NOMO-1 (cell line): ENCODE data around the gene SRC.
"Not testable (repeated sequence)": the region's sequence is repeated elsewhere in the genome, so short reads cannot be mapped to it uniquely, and the experiment has no call there.

Experiments
- DNase-seq, 2 experiments: peaks; one replicate each; lab custom pipeline; 2025; ENCODE audit not compliant: unreplicated experiment in 2 of 2; lab: John Stamatoyannopoulos, UW

The SRC gene

GRCh38 chr20:37361336-37361735 lies 15.4 kb downstream of the SRC start:
- DNase-seq, result no peak

DNA sequence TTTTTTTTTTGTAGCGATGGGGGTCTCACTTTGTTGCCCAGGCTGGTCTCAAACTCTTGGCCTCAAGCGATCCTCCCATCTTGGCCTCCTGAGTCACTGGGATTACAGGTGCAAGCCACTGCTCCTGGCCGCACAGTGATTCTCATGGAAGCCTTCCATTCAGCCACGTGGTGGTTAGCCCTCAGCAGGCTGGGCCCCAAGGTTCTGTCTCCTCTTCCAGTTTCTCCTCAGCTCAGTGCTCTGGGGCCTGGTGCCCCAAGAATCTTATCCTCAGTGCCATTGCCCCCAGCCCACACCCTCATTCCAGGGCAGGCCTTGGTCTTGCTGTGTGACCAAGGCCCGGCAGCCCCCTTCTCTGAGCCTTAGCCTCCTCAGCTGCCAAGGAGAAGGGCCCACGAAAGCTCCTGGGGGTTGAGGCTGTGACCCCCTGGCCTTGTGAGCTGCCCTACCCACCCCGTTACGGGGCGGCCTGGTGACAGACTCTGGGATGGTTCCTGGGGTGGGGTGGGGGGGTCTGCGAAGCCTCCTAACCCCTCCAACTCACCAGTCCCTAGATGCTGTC lies 16.4 kb downstream of the SRC start:
- DNase-seq, result no peak

DNA sequence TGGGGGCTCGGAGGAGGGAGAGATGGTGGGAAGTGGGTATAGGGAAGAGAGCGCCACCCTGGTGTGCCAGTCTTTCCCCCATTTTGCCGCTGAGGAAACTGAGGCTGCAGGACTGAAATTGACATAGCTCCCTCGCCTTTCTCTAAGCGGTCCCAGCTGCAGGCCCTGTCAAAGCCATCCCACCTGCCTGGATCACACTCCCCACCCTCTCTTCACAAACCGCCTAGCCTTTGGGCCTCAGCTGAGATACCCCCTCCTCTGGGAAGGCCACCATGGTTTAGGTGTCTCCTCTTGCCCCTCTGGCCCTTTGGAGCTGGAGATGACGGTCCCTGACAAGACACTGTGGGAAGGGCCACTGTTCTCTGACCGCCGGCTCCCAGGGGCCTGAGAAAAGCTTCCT lies 16.9 kb downstream of the SRC start:
- DNase-seq, result no peak

DNA sequence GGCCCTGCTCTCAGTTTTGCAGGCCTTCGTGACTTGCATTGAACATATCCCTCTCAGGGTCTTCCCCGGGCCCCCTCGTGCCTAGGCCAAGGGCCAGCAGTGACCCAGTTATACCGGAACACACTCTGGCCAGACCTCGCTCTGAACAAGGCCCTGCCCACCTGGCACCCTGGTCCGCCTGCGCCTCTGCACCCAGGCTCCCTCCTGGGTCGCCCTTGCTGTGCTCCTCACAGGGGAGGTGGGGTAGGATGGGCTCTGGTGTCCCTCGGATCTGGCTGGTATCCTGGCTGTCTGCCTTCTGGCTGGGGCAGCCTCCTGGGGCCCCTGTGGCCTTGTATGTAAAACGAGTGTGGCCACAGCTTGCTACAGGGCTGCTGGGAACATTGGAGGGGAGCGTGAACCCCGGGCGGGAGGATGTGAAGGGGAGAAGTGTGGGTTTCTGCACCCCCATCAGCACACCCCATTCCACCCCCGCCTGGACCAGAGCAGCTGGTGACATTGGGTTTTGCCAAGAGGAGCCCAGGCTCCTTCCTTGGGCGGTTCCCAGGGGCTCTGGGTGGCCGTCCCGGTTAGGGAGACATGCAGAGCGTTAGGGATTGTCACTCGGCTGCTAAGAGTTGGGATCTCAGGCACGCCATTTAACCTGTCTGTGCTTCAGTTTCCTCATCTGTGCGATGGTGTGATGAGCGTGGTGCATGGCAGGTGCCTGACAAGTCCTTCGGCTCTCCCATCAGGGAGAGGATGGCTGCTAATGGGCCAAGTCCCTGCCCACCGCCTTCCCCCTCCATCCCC lies 17.5 kb downstream of the SRC start:
- DNase-seq, result no peak

DNA sequence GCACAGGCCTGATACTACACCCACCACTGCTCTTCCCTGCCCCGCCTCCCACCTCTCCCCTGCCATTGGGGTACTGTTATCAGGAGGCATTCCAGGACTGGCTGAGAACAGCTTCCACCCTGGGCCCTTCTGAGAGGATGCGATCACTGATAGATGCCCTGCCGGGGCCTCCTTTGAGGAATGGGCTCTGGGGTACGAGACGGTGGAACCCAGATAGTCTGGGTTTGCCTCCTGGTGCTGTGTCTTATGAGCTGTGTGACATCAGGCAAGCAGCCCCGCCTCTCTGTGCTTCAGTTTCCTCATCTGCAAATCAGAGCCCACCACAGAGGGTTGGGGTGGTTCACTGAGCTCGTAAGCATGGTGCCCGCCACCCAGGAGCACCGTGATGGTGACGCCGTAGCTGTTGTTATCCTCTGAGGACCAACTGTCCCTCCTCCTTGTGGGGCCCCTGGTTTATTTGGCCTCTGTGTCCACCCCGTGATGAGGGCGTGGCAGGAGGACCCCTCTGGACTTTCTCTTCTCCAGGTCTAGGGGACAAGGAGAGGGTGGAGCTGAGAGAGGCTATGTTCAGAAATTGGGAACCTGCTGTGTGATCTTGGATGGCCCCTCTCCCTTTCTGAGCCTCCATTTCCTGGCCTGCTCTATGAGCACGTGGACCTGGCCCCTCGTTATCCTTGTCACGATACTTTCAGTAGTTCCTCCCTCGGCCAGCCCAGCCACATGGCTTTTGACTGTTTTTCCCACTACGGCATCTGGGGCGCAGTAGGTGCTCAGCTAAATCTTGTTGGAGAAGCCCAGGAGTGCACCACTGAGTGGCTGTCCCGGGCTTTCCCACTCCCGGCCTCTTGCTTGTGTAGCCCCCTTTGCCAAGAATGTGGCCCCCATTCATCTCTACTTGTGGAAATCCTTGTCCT lies 18.3 kb downstream of the SRC start:
- DNase-seq, result no peak

DNA sequence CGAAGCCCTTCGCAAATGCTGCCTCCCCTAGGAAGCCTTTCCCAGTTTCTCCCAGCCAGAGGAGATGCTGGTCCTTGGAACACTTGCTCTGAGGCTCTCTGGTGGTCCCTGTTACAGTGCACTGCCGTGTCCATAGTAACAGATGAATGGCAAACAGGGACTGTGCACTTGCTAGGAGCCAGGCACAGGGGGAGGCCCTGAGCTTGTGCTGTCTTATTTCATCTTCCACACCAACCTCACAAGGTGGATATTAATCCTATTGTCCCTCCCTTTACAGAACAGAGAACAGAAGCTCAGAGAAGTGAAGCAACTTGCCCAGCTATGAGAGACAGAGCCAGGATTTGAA lies 19.0 kb downstream of the SRC start:
- DNase-seq, result no peak

- peak; percentile 51 to 89 for DNase-seq
Observed at GRCh38 chr20:37365760-37366638, 20.1 kb downstream of the SRC start.

DNA sequence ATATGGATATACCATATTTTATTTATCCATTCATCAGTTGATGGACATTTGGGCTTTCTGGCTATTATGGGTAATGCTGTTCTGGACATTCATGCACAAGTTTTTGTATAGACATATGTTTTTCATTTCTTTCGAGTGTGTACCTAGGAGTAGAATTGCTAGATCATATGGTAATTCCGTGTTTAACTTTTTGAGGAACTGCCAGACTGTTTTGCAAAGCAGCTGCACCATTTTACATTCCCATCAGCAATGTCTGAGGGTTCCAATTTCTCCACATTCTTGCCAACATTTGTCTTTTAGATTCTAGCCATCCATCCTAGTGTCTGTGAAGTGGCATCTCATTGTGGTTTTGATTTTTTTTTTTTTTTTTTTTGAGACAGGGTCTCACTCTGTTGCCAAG lies 20.8 kb downstream of the SRC start:
- peak in 1 of 2 experiments; percentile 38 for DNase-seq

- no peak for DNase-seq
Observed at GRCh38 chr20:37369846-37370245, 23.9 kb downstream of the SRC start.

- not testable (repeated sequence) for DNase-seq
Observed at GRCh38 chr20:37371845-37372244, 25.9 kb downstream of the SRC start.

DNA sequence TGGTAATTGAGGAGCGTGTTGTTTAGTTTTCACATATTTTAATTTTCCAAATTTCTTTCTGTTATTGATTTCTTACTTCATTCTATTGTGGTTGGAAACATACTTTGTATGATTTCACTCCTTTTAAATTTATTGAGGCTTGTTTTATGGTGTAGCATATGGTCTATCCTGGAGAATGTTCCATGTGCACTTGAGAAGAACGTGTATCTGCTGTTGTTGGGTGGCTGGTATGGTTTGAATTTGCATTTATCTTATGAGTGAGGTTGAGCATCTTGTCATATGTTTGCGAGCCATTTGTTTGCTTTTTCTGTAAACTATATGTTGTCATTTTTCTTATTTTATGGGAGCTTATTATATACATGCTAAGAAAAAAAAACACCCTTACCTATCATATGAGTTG lies 26.5 kb downstream of the SRC start:
- DNase-seq, result no peak

DNA sequence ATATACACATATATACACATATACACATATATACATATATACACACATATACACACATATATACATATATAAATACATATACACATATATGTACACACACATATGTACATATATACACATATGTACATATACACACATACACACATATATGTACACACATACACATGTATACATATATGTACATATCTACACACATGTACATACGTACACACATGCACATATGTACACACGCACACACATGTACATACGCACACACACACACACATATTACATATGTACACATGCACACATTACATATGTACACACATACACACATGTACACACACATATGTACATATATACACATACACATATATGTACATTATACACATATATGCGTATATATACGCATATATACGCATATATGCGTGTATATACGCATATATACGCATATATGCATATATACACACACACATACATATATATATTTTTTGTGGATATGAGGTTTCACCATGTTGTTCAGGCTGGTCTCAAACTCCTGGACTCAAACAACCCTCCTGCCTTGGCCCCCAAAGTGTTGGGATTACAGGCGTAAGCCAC lies 27.2 kb downstream of the SRC start:
- no peak for DNase-seq

DNA sequence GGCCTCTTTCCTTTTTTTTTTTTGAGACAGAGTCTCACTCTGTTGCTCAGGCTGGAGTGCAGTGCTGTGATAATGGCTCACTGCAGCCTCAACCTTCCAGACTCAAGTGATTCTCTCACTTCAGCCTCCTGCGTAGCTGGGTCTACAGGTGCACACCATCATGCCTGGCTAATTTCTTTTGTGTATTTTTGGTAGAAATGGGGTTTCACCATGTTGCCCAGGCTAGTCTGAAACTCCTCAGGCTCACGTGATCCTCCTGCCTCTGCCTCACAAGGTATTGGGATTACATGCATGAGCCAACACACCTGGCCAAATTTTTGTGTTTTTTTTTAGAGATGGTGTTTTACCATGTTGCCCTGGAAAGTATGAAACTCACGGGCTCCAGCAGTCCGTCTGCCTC lies 29.3 kb downstream of the SRC start:
- no peak for DNase-seq

DNA sequence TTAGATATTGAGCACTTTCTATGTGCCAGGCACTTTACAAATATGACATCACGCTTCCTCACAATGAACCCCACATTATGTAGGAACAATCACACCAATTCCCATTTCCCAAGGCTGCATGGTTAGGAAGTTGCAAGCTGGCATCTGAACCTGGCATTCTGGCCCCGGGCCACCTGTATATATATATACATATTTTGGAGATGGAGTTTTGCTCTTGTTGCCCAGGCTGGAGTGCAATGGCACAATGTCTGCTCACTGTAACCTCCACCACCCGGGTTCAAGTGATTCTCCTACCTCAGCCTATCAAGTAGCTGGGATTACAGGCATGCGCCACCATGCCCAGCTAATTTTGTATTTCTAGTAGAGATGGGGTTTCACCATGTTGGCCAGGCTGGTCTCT lies 30.4 kb downstream of the SRC start:
- DNase-seq, result no peak

- no peak for DNase-seq
Observed at GRCh38 chr20:37376791-37377190, 30.9 kb downstream of the SRC start.

- DNase-seq, result no peak
Observed at GRCh38 chr20:37377346-37378081, 31.6 kb downstream of the SRC start.

DNA sequence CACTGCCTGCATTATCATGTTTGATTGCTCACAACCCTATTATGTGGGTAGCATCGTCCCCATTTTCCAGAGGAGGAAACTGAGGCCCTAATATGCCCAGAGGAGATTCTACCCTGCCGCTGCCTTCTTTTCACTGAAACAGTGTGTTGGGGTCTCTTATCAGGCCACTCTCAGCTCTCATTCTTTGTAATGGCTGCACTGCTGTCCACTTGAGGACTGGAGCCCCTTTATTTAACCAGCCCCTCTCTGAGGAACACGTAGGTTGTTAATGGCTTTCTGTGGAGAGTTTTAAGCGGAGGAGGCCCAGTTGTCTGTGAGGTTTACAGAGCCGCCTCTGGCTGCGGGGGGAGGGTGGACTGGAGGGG lies 32.5 kb downstream of the SRC start:
- DNase-seq, result no peak

GRCh38 chr20:37378785-37379598 lies 33.1 kb downstream of the SRC start:
- no peak for DNase-seq
